GM19035 (cell line): ENCODE results near the gene SNRPN.
A peak's percentile ranks its signal among the peaks of the same experiment; 100 is the strongest.
"Not testable (repeated sequence)": the region's sequence is repeated elsewhere in the genome, so short reads cannot be mapped to it uniquely, and the experiment has no call there.

Experiments used
- ATAC-seq: cut with Tn5 transposase; IDR thresholded peaks from one replicate; pipeline ENCODE4 v1.9.1; 2021; ENCODE audit not compliant: unreplicated experiment

SNRPN gene

GRCh38 chr15:24954783-24955530, at the start of gene SNRPN, which contains the start of gene SNURF:
TSS of gene SNRPN (plus strand) at chr15:24954987. CDS start at chr15:24974454, 19,467 bp downstream.
TSS of gene SNURF (plus strand) at chr15:24954987. CDS start at chr15:24955049, 62 bp downstream.
- no peak for ATAC-seq

DNA sequence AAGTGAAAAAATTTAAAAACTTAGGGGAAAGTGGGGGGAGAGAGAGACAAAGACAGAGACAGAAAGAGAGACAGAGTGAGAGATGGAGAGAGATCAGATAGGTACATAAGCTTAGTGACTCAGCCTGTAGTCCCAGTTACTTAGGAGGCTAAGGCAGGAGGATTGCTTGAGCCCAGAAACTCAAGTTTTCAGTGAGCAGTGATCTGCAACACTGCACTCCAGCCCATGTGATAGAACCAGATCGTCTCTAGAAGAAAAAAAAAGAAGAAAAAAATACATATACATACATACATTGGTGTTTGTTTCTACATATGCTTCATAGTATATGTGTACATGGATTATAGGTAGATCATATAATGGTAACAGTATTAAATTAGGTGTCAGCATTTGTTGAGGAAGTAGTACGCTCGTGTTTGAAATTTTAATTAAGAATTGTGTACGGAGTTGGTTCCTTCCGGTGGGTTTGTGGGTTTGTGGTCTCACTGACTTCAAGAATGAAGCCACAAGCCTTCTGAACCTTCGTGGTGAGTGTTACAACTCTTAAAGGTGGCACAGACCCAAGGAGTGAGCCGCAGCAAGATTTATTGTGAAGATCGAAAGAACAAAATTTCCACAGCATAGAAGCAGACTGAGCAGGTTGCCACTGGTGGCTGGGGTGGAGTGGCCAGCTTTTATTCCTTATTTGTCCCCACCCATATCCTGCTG, 38.3 kb upstream of the SNRPN start:
- ATAC-seq = no peak

DNA sequence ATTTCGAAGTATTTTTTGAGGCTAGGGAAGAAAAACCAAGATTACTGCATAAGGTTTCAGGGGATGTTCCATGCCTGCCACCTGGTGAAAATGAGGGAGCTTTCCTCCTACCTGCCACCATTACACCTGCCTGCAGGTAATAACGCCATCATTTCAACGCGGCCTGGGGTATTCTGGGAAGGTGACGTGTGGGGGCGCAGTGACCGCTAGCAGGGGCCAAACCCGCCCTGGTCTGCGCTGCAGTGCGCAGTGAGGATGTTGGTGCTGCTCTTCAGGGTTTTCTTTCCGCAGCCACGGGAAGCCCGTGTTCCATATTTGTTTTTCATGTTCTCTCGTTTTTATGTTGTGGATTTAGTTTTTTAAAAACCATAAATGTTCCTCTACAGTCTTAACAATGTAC, 37.4 kb upstream of the SNRPN start:
- no peak for ATAC-seq

DNA sequence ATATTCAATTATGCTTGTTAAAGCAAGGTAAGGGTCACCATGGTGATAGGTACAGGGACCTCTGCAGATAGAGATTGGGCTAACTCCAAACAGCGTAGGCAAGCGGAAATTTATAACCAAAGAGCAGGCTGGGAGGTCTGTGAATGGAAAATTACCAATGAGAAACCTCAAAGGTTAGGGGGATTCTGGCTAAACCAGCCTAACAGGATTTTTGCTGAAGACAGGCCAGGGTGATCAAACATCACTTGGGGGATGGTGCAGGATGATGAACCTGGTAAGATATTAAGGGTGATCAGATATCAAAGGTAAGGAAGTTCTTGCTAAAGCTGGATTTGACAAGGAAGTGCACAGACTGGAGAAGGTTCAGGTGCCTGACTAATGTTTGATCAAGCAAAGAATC, 35.3 kb upstream of the SNRPN start:
- no peak for ATAC-seq

DNA sequence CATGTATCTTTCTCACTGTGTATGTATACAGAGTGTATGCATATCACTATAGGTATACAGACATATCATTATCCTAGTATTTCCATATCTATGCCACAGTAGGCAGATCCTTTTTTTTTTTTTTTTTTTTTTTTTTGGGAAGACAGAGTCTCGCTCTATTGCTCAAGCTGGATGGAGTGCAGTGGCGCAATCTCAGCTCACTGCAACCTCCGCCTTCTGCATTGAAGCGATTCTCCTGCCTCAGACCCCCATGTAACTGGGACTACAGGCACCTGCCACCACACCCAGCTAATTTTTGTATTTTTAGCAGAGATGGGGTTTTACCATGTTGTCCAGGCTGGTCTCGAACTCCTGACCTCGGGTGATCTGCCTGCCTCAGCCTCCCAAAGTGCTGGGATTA, 32.0 kb upstream of the SNRPN start:
- not testable (repeated sequence) for ATAC-seq

- no peak for ATAC-seq
Measured at GRCh38 chr15:24924153-24924552, 30.6 kb upstream of the SNRPN start.

- no peak for ATAC-seq
Measured at GRCh38 chr15:24924621-24925020, 30.2 kb upstream of the SNRPN start.

GRCh38 chr15:24931874-24932732, 22.7 kb upstream of the SNRPN start:
- not testable (repeated sequence) for ATAC-seq

DNA sequence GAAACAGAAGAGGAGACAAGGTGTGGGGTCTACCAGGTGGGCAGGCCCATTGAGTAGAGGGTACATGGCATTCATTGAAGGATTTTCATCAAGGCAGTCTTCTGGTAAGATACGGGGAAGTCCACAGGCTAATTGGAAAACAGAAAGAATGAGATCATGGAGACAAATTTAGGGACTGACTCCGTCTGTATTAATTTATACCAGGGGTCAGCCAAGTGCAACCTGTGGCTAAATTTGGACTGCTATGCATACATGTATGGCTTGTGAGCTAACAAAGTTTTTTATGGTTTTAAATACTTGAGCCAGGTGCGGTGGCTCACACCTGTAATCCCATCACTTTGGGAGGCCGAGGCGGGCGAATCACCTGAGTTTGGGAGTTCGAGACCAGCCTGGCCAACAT, 21.1 kb upstream of the SNRPN start:
- ATAC-seq = no peak

DNA sequence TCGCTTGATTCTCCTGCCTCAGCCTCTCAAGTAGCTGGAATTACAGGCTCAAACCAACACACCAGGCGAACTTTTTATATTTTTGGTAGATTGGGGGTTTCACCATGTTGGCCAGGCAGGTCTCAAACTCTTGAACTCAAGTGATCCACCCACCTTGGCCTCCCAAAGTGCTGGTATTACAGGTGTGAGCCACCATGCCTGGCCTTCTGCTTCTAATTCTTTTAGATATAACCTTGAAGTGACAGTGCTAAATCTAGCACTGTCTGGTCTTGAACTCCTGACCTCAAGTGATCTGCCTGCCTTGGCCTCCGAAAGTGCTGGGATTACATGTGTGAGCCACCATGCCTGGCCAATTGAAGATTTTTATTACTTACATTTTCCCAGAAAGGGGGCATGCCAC, 16.6 kb upstream of the SNRPN start:
- not testable (repeated sequence) for ATAC-seq

DNA sequence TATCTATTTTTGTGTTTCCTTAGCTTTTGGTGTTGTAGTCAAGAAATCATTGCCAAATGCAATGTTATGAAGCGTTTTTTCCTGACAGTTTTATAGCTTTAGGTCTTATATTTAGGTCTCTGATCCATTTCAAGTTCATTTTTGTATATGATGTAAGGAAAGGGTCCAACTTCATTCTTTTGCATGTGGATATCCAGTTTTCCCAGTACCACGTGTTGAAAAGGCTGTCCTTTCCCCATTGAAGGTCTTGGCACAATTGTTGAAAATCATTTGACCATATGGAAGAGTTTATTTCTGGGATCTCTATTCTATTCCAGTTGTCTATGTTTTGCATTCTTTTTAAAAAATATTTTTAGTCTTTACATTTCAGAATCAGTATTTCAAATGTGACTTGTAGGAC, 14.6 kb upstream of the SNRPN start:
- ATAC-seq = no peak

GRCh38 chr15:24943361-24943760, 11.4 kb upstream of the SNRPN start:
- ATAC-seq = no peak

DNA sequence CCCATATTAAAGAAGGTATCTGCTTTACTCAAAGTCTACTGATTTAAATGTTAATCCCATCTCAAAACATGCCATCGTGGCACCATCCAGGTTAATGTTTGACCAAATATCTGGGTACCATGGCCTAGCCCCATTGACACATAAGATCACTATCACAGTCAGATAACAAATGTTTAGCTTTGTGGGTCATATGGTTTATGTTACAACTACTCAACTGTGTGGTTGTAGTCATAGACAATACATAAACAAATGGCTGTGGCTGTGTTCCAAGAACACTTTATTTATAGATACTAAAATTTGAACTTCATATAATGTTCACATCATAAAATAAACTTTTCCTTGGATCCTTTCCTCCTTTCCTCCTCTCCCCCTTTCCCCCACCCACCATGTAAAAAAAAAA, 9.8 kb upstream of the SNRPN start:
- ATAC-seq = no peak

DNA sequence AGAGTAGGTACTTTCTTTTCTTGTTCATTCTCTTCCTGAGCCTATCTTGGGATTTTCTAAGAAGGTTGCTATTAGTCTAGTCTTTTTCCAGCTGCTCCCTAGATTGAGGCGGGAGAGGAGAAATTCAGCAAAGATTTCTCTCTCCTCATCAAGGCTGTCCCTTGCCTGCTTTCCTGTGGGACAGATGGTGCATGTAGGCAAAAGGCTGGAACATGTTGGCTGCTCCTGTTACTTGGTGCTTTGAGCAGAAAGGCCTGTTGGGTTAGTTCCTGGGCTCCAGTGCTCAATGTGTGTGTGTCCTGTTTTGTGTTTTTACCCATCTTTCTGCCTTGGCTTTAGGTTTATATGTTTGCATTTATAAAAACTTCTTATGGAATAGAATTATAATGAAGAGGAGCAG, 9.1 kb upstream of the SNRPN start:
- no peak for ATAC-seq

DNA sequence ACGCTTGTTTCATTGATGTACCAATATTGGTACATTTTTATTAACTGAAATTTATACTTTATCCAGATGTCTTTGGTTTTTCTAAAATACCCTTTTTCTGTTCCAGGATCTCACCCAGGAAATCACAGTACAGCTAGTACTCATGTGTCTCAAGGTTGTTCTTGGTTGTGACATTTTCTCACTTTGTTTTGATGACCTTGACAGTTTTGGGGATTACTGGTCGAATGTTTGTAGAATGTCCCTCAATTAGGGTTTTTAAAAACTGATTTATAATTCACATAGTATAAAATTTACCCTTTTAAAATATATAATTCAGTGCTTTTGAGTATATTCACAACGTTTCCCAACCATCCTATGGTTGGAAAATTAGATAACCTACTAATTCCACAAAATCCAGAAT, 6.3 kb upstream of the SNRPN start:
- ATAC-seq = no peak

DNA sequence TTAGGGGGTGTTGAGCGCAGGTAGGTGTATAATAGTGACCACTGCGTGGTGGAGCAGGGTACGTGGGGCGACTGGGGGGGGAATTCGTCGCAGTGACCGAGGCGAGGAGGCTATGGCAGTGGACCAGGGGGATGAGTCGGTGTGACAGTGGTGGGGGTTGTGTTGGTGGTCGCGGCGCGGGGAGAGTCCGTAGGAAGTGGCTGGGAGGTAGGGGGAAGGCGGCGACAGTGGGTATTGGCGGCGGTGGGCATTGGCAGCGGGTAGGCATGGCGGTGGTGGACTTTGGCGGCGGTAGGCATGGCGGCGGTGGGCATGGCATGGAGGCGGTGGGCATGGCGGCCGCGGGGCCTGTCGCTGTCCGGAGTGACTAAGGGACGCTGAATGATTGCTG, 739 bp downstream of the SNRPN start:
- ATAC-seq = no peak

DNA sequence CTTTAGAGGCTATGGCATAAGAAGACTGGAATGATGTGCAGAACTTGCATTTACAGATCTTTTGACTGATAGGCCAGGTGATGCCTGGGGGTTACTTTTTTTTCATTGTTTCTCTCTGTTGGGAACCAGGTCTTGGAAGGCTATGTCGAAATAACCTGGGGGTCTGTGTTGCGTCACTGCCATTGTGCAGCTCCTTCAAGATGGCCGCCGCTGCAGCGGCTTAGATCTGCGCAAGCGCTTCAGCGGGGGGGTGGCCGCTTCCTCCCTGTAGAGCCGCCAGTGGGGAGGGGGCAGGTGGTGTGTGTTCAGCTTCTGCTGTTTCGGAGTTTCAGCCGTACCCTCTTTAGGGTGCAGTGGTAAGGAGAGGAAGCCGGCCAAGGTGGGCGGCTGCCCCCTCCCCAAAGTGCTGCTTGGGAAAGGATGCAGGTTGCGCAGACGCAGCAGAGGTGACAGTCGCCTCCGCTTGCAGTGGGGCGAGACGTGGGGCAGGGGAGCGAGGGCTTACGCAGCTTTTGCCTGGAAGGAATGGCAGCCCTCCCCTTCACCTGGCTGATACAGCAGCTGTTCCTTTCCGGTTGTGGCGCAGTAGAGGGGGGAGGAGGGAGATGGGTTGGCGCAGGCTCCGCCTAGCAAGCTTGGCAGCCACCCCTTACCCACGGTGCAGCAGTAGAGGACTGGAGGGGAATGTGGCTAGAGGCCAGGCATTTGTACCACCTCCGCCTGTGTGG, 1.5 kb downstream of the SNRPN start:
- peak; percentile 75 for ATAC-seq

DNA sequence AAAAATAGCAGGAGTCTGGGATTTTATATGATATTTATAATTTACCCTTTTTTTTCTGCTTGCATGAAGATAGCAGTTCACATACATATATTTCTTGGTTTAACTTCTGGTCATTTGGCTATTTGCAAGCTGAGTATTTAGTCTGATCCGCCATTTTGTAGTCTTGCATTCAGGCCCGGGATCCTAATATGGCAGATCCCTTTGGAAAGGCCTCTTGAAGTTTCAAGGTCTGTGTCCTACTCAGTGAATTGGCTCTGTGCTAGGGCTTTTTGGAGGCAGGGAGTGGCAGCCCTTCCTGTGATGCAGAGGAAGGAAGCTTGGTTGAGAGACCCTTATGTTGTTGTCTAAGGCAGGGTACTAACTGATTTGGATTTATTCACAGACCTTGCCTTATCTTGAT, 2.9 kb downstream of the SNRPN start:
- no peak for ATAC-seq

DNA sequence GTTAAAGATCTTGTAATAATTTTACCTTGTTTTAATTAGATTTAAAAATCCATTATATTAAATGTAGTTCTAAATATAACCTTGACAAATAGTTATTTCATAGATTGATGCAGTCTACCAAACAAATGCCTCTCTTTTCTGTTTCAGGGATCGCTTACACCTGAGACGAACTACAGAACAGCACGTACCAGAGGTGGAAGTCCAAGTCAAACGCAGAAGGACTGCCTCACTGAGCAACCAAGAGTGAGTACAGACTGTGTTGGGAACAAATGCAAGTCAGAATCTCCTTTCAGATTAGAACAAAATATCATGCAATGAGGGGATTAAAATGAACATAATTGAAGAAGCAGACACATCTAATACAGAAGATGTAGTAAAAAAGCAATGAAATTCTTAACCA, 7.2 kb downstream of the SNRPN start:
- ATAC-seq = no peak

DNA sequence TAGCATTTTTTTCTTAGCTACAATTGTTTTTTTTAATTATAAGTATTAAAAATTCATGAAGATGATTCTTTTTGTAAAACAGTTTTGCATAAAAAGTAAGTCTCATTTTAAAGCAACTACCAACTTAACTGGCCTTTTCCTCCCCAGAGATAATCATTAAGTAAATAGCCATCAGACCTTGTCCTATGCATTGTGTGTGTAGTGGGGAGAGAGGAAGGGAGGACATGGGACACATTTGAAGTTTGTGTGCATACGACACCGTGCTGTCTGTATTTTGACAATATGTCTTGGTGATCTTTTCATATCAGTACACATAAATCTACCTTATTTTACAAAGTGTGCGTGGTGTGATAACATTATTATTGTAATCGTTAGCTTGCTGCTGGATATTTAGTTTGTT, 8.1 kb downstream of the SNRPN start:
- no peak for ATAC-seq
